ENCODE measurements around the gene TPST1. TPM values are rescaled to one million over a fixed set of nuclear protein-coding genes. Genes with fewer than 3 reads are reported as not detected.

TPST1 gene
- polyA plus RNA-seq, 1 of the 3 experiments (the other 2 are of a cell fraction) = 36.4 TPM

- ChIA-PET CTCF (interaction anchor here (0.7 to 1.1 kb wide), 2 partner anchors 12 to 21 kb away, joined by 3 read pairs; no protein-coding TSS in a partner anchor), POLR2A (no interaction called here)
- no peaks in the 10 kb centered on the region for H3K9me2 ChIP-seq
- H3K4me2 ChIP-seq = no peak overlapping the region
- no peak overlapping the region for H2AFZ ChIP-seq (ENCODE audit: low read depth)
- H3F3A ChIP-seq (replicated peaks; ENCODE audit: insufficient read depth) = peaks cover 5% of the 10 kb centered on the region
- no peaks in the 10 kb centered on the region for H4K20me1 ChIP-seq (ENCODE audit: insufficient read depth)
- no peak overlapping the region for H3K9ac ChIP-seq
- H3K27me3 ChIP-seq (ENCODE audit: insufficient read depth) = no peaks in the 10 kb centered on the region
- no peak for DNase-seq
- H3K4me1 ChIP-seq (ENCODE audit: control insufficient read depth in 1 of 2, insufficient read depth in 2 of 2, low read depth in 1 of 2, low read length in 1 of 2) = peaks cover 0 to 3% of the 10 kb centered on the region in 2 experiments; a peak in 2 of 4 replicates
- H3K36me3 ChIP-seq (replicated peaks in 1 of 2; ENCODE audit: control insufficient read depth in 1 of 2, insufficient read depth in 2 of 2, low read length in 1 of 2) = peaks cover 0 to 18% of the 10 kb centered on the region in 2 experiments
- H3K27ac ChIP-seq (ENCODE audit: low read depth in 2 of 2, low read length in 1 of 2) = no peak overlapping the region
- no peak for TF ChIP-seq RFX5 (IDR thresholded peaks at IDR 0.05; ENCODE audit: low read length)
- TF ChIP-seq REST (IDR thresholded peaks at IDR 0.05; ENCODE audit: low read depth, low read length) = no peak
- no peak for TF ChIP-seq FOXM1 (IDR thresholded peaks at IDR 0.05; ENCODE audit: low read depth)
- H3K79me2 ChIP-seq (ENCODE audit: insufficient read depth) = no peaks in the 10 kb centered on the region; the same call in 1 of the 2 replicates
- no peak overlapping the region for H3K4me3 ChIP-seq (ENCODE audit: low read depth in 2 of 2, low read length in 1 of 2)
- peaks cover 15% of the 10 kb centered on the region for H3K9me3 ChIP-seq
These were observed 131.6 kb downstream of the TPST1 start for GRCh38 chr7:66336760-66337159.

- peaks cover 15% of the 10 kb centered on the region for H3K9me3 ChIP-seq
- no peak overlapping the region for H3K27ac ChIP-seq (ENCODE audit: low read depth in 2 of 2, low read length in 1 of 2)
- no peaks in the 10 kb centered on the region for H3K27me3 ChIP-seq (ENCODE audit: insufficient read depth)
- no peak overlapping the region for H3K9ac ChIP-seq
- DNase-seq = no peak
- peaks cover 5% of the 10 kb centered on the region for H3F3A ChIP-seq (replicated peaks; ENCODE audit: insufficient read depth)
- no peaks in the 10 kb centered on the region for H3K4me1 ChIP-seq (ENCODE audit: control insufficient read depth in 1 of 2, insufficient read depth in 2 of 2, low read depth in 1 of 2, low read length in 1 of 2)
- no peaks in the 10 kb centered on the region for H4K20me1 ChIP-seq (ENCODE audit: insufficient read depth)
- peaks cover 0 to 18% of the 10 kb centered on the region in 2 experiments for H3K36me3 ChIP-seq (replicated peaks in 1 of 2; ENCODE audit: control insufficient read depth in 1 of 2, insufficient read depth in 2 of 2, low read length in 1 of 2)
- ChIA-PET CTCF (no interaction called here), POLR2A (no interaction called here)
- H3K4me2 ChIP-seq = no peak overlapping the region
- WGBS (ENCODE audit: low lambda C conversion rate) = 95% methylated on average over 1 of the region's 1 CpG
- no peak overlapping the region for H2AFZ ChIP-seq (ENCODE audit: low read depth)
- H3K4me3 ChIP-seq (ENCODE audit: low read depth in 2 of 2, low read length in 1 of 2) = no peak overlapping the region
- no peaks in the 10 kb centered on the region for H3K9me2 ChIP-seq
- no peaks in the 10 kb centered on the region; the same call in 1 of the 2 replicates for H3K79me2 ChIP-seq (ENCODE audit: insufficient read depth)
- TF ChIP-seq GABPA (IDR thresholded peaks at IDR 0.05; ENCODE audit: low read depth) (no peak), RFX5 (IDR thresholded peaks at IDR 0.05; ENCODE audit: low read length) (no peak), USF2 (IDR thresholded peaks at IDR 0.05; ENCODE audit: borderline replicate concordance, low read depth, low read length) (no peak), CHD2 (IDR thresholded peaks at IDR 0.05; ENCODE audit: low read length, partially characterized antibody) (no peak), RAD21 (IDR thresholded peaks at IDR 0.05; ENCODE audit: low read length) (no peak), SMC3 (IDR thresholded peaks at IDR 0.05; ENCODE audit: low read depth, low read length) (no peak), RXRA (IDR thresholded peaks at IDR 0.05; ENCODE audit: borderline replicate concordance, low read depth) (no peak), RCOR1 (IDR thresholded peaks at IDR 0.05; ENCODE audit: low read length) (no peak), EZH2phosphoT487 (IDR thresholded peaks at IDR 0.05; ENCODE audit: borderline replicate concordance, low read depth) (no peak), CTCF (IDR thresholded peaks at IDR 0.05) (no peak), PBX3 (IDR thresholded peaks at IDR 0.05) (no peak), REST (IDR thresholded peaks at IDR 0.05; ENCODE audit: low read depth, low read length) (no peak), TEAD4 (IDR thresholded peaks at IDR 0.05; ENCODE audit: borderline replicate concordance, insufficient read depth) (no peak), NRF1 (IDR thresholded peaks at IDR 0.05; ENCODE audit: low read depth, low read length) (no peak), FOXJ3 (CRISPR knock-in tag; IDR thresholded peaks at IDR 0.05) (no peak)
These were observed 134.0 kb downstream of the TPST1 start for GRCh38 chr7:66339141-66339540.

Measured in SK-N-SH (cell line).